ENCODE measurements around the gene FMO3.

The FMO3 gene

GRCh38 chr1:171107969-171108368 lies 17.3 kb downstream of the FMO3 start:
- Histone ChIP-seq H3K4me1 (ENCODE audit: control insufficient read depth in 1 of 2, insufficient read depth in 1 of 2, low read depth in 1 of 2, low read length in 1 of 2) (no peaks in the 10 kb centered on the region), H3K27ac (no peak overlapping the region), H3K36me3 (no peaks in the 10 kb centered on the region), H3K4me3 (ENCODE audit: low read depth in 1 of 2, low read length in 1 of 2) (no peak overlapping the region), H3K9me3 (no peaks in the 10 kb centered on the region), H3K27me3 (no peaks in the 10 kb centered on the region)
- TF ChIP-seq CTCF (IDR thresholded peaks at IDR 0.05), result no peak

GRCh38 chr1:171109966-171110365 lies 19.3 kb downstream of the FMO3 start:
- no peak for TF ChIP-seq CTCF (IDR thresholded peaks at IDR 0.05)
- H3K36me3 ChIP-seq, result no peaks in the 10 kb centered on the region

GRCh38 chr1:171110621-171111326 lies 20.1 kb downstream of the FMO3 start:
- Histone ChIP-seq H3K4me3 (ENCODE audit: low read depth in 1 of 2, low read length in 1 of 2) (no peak overlapping the region), H3K27ac (no peak overlapping the region), H3K4me1 (ENCODE audit: control insufficient read depth in 1 of 2, insufficient read depth in 1 of 2, low read depth in 1 of 2, low read length in 1 of 2) (no peaks in the 10 kb centered on the region), H3K36me3 (no peaks in the 10 kb centered on the region), H3K9me3 (no peaks in the 10 kb centered on the region), H3K27me3 (no peaks in the 10 kb centered on the region)
- TF ChIP-seq CTCF (IDR thresholded peaks at IDR 0.05), result no peak

More at GRCh38 chr1:171109966-171110365, 19.3 kb downstream of the FMO3 start:
- Histone ChIP-seq H3K4me3 (ENCODE audit: low read depth in 1 of 2, low read length in 1 of 2) (no peak overlapping the region), H3K9me3 (no peaks in the 10 kb centered on the region), H3K27ac (no peak overlapping the region), H3K4me1 (ENCODE audit: control insufficient read depth in 1 of 2, insufficient read depth in 1 of 2, low read depth in 1 of 2, low read length in 1 of 2) (no peaks in the 10 kb centered on the region), H3K27me3 (no peaks in the 10 kb centered on the region)

DNA sequence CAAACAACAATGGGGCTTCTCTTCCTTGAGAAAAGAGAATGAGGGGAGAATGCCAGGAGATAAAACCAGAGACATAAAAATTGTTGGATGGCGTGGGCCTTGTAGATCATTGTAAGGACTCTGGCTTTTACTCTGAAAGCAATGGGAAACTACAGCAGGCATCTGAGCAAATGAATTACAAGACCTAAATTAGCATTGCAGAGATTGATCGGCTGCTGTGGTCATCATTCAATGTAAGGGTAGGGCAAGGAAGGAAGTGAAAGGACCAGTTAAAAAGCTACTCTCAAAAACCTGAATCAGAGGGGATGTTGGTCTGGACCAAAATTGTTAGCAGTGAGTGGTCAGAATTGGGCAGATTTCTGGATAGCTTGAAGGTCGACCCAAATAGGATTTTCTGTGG lies 21.4 kb downstream of the FMO3 start:
- no peaks in the 10 kb centered on the region for H3K27me3 ChIP-seq
- H3K36me3 ChIP-seq, result no peaks in the 10 kb centered on the region
- H3K9me3 ChIP-seq, result no peaks in the 10 kb centered on the region
- no peak overlapping the region for H3K4me3 ChIP-seq (ENCODE audit: low read depth in 1 of 2, low read length in 1 of 2)
- no peak overlapping the region for H3K27ac ChIP-seq
- TF ChIP-seq CTCF (IDR thresholded peaks at IDR 0.05), result no peak
- H3K4me1 ChIP-seq (ENCODE audit: control insufficient read depth in 1 of 2, insufficient read depth in 1 of 2, low read depth in 1 of 2, low read length in 1 of 2), result no peaks in the 10 kb centered on the region

- H3K4me3 ChIP-seq (ENCODE audit: low read depth in 1 of 2, low read length in 1 of 2), result no peak overlapping the region
- no peak overlapping the region for H3K27ac ChIP-seq
- no peaks in the 10 kb centered on the region for H3K27me3 ChIP-seq
- H3K9me3 ChIP-seq, result no peaks in the 10 kb centered on the region
- H3K36me3 ChIP-seq, result no peaks in the 10 kb centered on the region
- no peak for TF ChIP-seq CTCF (IDR thresholded peaks at IDR 0.05)
- no peaks in the 10 kb centered on the region for H3K4me1 ChIP-seq (ENCODE audit: control insufficient read depth in 1 of 2, insufficient read depth in 1 of 2, low read depth in 1 of 2, low read length in 1 of 2)
These were observed 22.7 kb downstream of the FMO3 start for GRCh38 chr1:171113382-171113781.
